ENCODE measurements around the gene PPP2R2D.
A peak's percentile ranks its signal among the peaks of the same experiment; 100 is the strongest.

Gene PPP2R2D

DNA sequence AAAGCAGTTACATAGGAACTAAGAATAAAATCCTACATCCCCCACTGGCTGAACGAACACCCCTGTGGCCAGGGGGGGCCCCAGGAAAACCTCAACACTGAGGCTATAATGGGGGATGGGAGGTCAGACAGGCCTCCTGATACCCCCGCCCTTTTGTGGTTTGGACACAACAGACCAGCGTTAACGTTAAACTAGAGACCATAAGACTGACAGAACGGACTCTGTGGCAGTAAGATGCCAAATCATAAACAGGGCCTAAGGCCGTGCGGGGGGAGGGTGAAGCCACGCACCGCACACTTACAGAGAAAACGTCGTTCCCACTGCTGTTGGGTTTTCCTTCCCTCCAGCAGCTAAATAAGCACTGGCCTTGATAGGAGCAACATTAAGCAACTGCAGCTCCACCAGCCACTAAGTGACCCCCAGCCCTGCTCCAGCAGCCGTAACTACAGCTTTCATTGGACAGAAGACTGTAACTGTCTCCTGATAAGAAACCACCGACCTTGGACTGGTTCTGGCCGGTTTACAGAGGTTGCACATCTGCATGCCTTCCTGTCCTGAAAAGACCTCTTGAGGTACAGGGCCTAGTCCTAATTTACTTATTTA is 3.4 kb upstream of the PPP2R2D start:
- TF ChIP-seq, protein P1, sequence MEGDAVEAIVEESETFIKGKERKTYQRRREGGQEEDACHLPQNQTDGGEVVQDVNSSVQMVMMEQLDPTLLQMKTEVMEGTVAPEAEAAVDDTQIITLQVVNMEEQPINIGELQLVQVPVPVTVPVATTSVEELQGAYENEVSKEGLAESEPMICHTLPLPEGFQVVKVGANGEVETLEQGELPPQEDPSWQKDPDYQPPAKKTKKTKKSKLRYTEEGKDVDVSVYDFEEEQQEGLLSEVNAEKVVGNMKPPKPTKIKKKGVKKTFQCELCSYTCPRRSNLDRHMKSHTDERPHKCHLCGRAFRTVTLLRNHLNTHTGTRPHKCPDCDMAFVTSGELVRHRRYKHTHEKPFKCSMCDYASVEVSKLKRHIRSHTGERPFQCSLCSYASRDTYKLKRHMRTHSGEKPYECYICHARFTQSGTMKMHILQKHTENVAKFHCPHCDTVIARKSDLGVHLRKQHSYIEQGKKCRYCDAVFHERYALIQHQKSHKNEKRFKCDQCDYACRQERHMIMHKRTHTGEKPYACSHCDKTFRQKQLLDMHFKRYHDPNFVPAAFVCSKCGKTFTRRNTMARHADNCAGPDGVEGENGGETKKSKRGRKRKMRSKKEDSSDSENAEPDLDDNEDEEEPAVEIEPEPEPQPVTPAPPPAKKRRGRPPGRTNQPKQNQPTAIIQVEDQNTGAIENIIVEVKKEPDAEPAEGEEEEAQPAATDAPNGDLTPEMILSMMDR (IDR thresholded peaks at IDR 0.05) = no peak
- H3K4me3 ChIP-seq = no peak overlapping the region
- H3K27ac ChIP-seq = no peak overlapping the region
- DNase-seq (ENCODE audit: low spot score) = no peak

DNA sequence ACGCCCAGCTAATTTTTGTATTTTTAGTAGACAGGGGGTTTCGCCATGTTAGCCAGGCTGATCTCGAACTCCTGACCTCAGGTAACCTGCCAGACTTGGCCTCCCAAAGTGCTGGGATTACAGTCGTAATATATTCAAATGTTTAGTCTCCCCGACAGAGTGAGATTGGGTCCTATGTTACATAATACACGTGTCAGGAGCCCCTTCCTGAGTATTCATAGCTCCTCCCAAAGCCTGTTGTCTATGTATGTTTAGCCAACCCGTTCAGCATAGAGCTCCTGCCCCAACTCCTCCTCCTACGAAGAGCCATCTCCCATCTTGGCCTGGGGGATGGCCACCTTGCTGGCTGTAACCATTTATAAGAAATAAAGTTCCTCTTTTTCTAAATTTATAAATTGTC is 2.7 kb upstream of the PPP2R2D start:
- TF ChIP-seq, protein P1 (IDR thresholded peaks at IDR 0.05) = no peak
- H3K4me3 ChIP-seq = no peak overlapping the region
- no peak for DNase-seq (ENCODE audit: low spot score)
- H3K27ac ChIP-seq = no peak overlapping the region

DNA sequence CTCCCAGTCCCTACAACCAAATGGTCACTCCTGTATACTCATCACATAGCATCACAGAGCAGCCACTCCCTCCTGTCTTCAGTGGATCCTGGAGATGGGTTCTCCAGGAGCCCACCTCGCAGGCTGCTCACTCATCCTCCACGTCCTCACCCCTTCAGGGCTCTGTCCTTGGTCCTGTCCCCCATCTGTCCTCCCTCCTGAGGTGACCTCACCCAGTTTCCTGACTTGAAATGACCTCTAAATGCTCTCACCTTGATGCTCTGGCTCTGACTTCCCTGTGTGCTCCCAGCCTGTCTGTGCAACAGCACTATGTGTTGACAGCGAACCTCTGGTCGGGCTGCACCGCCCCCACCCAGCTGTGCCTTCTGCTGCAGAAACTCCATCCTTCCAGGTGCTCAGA is 2.1 kb upstream of the PPP2R2D start:
- no peak overlapping the region for H3K27ac ChIP-seq
- no peak for DNase-seq (ENCODE audit: low spot score)
- H3K4me3 ChIP-seq = no peak overlapping the region
- TF ChIP-seq, protein P1 (IDR thresholded peaks at IDR 0.05) = no peak

DNA sequence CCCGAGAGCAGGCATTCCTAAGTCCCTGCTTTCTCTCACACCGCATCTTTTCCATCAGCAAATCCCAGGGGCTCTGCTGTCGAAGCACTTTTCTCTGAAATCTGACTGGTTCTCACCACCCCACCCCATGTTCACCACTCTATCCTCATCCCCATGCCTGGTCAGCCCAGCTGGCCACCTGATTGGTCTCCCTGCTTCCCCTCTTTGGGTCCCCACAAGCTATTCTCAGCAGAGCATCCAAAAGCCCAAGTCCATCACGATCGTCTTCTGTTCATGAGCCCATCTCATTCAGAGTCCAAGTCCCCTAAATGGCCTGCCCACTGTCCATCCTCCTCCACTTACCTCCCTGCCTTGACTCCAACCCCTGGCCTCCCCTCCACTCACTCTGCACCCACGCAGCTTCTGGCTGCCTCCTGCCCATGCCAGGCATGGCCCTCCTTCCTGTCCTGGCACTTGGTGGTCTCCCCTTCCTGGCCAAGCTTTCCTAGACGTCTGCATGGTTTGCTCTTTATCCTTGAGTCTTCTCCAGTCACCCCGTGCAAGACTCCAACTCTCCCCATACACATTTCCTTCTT is 1.6 kb upstream of the PPP2R2D start:
- no peak overlapping the region for H3K27ac ChIP-seq
- TF ChIP-seq, protein P1 (IDR thresholded peaks at IDR 0.05) = no peak
- no peak for DNase-seq (ENCODE audit: low spot score)
- no peak overlapping the region for H3K4me3 ChIP-seq

DNA sequence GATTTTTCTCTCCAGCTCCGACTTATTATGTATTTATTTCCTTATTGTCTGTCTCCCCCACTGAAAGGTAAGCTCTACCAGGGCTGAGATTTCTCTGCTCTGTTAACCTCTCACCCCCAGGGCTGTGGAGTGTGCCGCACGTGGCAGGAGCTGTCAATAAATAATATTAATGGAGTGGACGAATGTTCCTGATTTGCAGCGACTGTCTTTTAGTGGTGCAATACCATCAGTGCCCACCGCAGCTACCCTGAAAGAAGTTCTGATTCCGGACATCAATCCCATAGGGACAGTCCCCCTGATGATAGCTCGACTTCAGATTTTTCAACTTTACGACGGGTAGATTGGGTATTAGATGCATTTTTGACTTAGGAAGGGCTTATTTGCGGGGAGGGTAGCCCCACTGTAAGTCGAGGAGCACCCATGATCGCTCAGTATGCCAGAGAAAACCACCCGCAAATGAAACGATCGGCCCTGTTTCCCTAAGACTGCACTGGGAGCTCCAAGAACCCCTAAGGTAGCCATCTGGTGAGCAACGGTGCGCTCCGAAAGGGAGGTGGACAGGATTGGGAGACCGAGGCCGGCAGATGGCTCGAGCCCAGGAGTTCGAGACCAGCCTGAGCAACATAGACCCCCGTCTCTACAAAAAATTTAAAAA is 986 bp upstream of the PPP2R2D start:
- DNase-seq (ENCODE audit: low spot score) = no peak
- peak overlapping the region; percentile 98 for H3K4me3 ChIP-seq
- TF ChIP-seq, protein P1 (IDR thresholded peaks at IDR 0.05) = no peak
- H3K27ac ChIP-seq = peak overlapping the region in 1 of 2 donors; percentile 96

DNA sequence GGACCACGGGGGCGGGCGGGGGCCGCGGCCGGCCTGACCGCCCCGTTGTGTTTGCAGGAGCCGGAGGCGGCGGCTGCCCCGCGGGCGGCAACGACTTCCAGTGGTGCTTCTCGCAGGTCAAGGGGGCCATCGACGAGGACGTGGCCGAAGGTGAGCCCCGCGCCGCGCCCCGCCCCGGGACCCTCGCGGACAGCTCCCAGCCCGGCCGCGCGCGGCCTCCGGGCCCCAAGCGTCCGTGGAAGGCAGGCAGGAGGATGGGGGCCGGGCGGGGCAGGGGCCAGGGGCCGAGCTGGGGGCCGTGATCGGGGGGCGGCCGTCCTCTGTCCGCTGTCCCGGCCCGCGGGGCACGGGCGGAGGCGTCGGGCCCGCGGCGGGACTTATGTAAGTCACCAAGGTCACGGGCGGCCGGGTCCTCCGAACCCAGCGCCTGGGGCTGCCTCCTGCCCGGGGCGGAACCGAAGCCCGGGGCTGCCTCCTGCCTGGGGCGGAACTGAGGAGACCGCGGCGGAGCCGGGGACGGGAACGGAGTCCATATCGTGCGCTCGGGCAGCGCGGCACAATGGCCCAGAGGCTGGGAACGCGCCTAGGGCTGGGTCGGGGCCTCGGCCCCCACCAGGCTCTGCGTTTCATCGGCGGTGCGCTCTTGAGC is 497 bp downstream of the PPP2R2D start:
- peak; percentile 79 for DNase-seq (ENCODE audit: low spot score)
- TF ChIP-seq, protein P1 (IDR thresholded peaks at IDR 0.05) = no peak
- Histone ChIP-seq H3K4me3 (peak overlapping the region; percentile 98), H3K27ac (peak overlapping the region; percentile 94 to 96)
